GM18505 (cell line): ENCODE measurements around the gene SNRNP27.

Source experiments
- ATAC-seq: cut with Tn5 transposase; IDR thresholded peaks from one replicate; pipeline ENCODE4 v1.9.1; 2021; ENCODE audit not compliant: unreplicated experiment
- POLR2A ChIP-seq: IDR thresholded peaks from 4 replicates; pipeline ENCODE4 v1.6.1; 2011; ENCODE audit warnings: borderline replicate concordance; ENCODE audit not compliant: insufficient read depth, insufficient read length; ENCODE audit errors: extremely low read depth

Gene SNRNP27

DNA sequence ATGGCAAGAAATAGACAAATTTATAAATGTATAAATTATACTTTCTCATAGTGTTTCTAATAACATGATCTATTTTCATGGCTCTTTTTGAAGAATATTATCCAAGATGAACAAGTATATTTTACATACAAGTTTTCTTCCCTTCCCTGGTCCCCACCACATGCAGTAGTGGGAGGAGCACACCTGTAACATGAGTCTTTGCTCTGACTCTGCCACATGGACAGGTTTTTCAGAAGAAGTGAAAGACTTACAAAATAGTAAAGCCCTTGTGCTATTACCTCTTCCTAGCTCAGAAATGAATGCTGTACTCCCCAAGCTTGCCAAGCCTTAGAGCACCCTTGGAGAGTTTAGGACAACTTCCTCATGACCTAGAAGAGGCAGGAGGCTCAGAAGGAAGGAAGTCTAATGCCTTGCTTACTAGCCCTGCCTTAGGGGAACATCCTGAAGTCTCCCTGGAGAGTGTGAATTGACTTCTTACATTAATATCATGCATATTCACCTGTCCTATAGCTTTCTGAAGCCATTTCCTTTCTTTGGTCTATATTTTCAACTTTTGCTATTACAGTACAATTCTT, 39.6 kb downstream of the SNRNP27 start:
- no peak for ATAC-seq
- no peak for TF ChIP-seq POLR2A

- ATAC-seq, result no peak
- no peak for TF ChIP-seq POLR2A
Measured at GRCh38 chr2:69933839-69934613, 40.3 kb downstream of the SNRNP27 start.

- no peak for TF ChIP-seq POLR2A
- ATAC-seq, result no peak
Measured at GRCh38 chr2:69934614-69934908, 40.8 kb downstream of the SNRNP27 start.

- TF ChIP-seq POLR2A, result no peak
- ATAC-seq, result no peak
Measured at GRCh38 chr2:69935011-69935410, 41.3 kb downstream of the SNRNP27 start.

DNA sequence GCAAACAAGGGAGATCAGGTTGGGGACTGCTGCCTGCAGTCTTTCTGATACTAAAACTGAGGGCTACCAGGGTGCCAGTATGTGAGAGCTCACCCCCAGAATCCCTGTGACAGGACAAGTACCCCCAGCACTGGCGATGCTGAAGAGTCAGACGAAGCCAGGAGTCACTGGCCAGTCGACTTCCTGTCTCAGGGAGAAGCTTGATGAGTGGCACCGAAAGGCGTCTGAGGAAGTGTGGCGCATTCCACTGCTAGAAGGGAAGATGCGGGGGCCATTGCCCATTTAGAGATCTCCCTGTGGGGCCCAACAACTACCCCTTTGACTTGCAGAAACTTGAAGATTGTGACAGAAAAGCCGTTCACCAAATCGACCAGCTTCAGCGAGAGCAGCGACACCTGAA, 43.1 kb downstream of the SNRNP27 start:
- TF ChIP-seq POLR2A, result no peak
- no peak for ATAC-seq

- TF ChIP-seq POLR2A, result no peak
- no peak for ATAC-seq
Measured at GRCh38 chr2:69937968-69938367, 44.2 kb downstream of the SNRNP27 start.

DNA sequence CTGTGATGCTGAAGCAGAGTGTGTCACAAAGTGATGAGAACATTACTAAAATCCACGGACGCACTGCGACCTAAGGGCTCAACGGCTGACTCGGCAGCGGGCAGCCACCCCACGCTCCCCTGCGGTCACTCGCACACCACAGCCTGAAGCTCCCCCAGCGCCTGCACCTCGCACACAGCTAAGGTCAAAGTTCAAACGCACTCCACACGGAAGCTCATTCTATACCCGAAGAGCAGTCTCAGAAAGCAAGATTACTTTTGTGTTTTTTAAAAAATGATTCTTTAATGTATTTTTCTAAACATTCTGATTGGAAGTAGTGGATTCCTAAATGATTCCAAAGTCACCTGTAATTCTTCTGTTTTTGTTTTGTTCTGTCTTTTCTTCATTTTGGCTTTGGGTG, 46.0 kb downstream of the SNRNP27 start:
- ATAC-seq, result no peak
- no peak for TF ChIP-seq POLR2A

DNA sequence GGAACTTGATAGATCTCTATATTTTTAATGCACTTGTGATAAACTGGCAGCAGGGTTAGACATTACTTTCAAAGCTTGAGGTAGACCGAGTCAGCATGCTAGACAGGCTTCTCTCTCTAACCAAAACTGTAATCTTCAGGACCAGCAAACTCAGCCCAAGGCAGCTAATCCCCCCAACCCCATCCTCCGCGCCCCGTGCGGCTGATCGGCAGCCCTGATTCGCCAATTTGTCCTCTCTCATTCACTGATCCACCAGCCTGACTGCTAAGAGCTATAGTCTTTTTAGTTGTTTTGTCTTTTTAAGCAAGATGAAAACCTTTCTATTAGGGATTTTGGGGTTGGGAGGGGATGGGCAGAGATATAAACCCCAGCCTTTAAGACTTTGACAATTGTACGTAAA, 46.9 kb downstream of the SNRNP27 start:
- no peak for TF ChIP-seq POLR2A
- no peak for ATAC-seq

DNA sequence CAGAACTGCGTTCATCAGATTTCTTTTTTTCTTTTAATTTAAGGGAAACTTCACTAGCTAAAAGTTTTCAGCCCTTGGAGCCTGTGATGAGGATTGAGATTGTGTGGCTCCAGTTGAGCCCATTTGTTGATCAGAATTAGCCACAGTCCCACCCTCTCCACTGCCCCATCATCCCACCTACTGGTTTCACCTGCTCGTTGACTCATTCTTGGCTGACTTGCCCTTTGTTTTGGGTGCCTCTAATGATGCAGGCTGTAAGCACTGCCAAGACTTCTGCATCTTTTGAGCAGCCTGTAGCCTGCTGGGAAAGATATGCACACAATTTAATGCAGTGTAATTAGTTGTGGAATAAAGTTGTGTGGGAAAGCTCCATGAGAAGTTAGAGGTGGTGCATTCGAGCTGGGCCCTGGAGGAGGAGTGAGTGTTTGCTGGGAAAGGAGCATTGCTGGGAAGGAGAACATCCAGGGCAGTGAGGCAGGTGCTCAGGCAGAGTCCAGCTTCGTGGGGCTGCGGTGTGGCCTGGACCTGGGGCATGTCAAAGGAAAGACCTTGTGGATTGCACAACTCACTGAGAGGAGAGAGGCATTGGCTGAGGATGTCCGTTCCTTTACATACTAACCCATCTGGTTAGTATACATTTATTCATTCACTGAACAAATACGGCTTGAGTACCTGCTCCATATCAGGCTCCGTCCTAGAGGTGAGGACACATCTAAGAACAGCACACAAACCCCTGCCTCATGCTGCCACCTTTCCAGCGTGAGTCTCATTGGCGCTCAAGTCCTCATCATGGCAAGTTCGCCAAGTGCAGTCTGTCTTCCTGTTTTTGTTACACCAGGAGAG, 49.5 kb downstream of the SNRNP27 start:
- ATAC-seq, result no peak
- TF ChIP-seq POLR2A, result no peak

GRCh38 chr2:69943843-69944525, 50.2 kb downstream of the SNRNP27 start:
- no peak for ATAC-seq
- no peak for TF ChIP-seq POLR2A

DNA sequence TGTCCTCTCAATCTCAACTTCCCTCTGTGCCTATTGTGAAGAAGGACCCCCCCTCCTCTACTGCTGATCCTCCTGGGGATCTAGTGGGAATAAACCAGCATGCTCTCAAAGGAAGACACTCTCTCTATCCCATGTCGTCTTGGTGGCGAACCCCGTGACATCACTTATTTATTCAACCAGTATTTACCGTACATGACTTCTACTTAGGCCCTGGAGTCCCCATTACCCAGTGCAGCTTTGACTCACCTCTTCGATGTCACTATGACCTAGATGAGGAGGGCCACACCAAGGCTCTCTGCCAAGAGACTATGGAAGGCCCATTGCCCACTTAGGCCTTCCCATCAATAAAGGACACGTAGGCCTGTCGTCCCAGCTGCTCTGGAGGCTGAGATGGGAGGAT, 51.0 kb downstream of the SNRNP27 start:
- no peak for TF ChIP-seq POLR2A
- no peak for ATAC-seq

DNA sequence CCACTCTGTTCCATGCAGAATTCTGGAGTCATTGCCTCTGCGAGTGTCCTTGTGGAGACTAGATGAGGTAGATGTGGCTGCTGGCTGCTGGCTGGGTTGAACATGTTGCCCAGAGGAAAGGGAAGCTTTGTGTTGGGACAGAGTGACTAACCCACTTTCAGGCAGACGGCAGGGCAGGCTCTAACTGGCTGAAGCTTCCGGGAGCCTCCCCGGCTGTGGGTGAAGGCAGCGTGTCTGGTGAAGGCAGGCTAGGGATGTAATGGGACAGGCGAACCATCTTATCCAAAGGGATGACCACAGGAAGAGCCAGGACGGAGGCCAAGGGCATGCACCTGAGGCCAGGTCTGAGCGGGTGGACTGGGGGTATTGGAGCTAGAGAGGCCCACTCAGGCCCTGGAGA, 51.7 kb downstream of the SNRNP27 start:
- no peak for TF ChIP-seq POLR2A
- no peak for ATAC-seq

DNA sequence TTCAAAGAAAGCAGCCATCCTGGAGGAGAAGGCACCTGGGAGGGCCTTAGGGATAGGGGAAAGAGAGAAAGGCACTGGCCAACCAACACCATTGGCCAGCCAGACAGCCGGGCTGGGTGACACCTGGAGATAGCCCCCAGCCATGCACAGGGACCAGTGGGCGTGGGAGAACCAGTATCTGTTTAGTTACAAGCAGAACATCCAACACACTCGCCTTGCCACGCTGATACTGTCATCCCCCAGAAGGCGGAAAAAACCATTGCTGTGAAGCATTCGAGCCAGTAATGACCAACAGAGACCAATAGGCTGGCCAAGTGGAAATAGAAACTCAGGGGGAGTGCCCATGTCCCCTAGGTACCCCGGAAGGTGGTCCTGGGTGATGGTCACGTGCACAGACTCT, 52.2 kb downstream of the SNRNP27 start:
- no peak for ATAC-seq
- TF ChIP-seq POLR2A, result no peak
